Activated naive CD8-positive, alpha-beta T cell treated with anti-CD3 and anti-CD28 coated beads, Interleukin-2, amount 50 U/mL, for 24 hours (primary cell): ENCODE data around the gene MLXIPL.
A peak's percentile ranks its signal among the peaks of the same experiment; 100 is the strongest.
"Not testable (repeated sequence)": the region's sequence is repeated elsewhere in the genome, so short reads cannot be mapped to it uniquely, and the experiment has no call there.

Source experiments
- ATAC-seq: fragments of 150-1000 bp; cut with Tn5 transposase; one replicate; pipeline ENCODE4 v1.10.0; 2021
- DNase-seq: peaks from one replicate; pipeline ENCODE4 v3.0.0; 2021
- H3K27ac Mint-ChIP-seq: one replicate; pipeline ENCODE4 v1.8.0; 2021; ENCODE audit warnings: mild to moderate bottlenecking, mixed read lengths
- H3K27me3 Mint-ChIP-seq: one replicate; pipeline ENCODE4 v1.8.0; 2021; ENCODE audit warnings: mixed read lengths
- H3K36me3 Mint-ChIP-seq: one replicate; pipeline ENCODE4 v1.8.0; 2021; ENCODE audit warnings: low read depth, mixed read lengths
- H3K4me1 Mint-ChIP-seq: one replicate; pipeline ENCODE4 v1.8.0; 2021; ENCODE audit warnings: mixed read lengths
- H3K4me3 Mint-ChIP-seq: one replicate; pipeline ENCODE4 v1.8.0; 2021; ENCODE audit warnings: mild to moderate bottlenecking, moderate library complexity, mixed read lengths
- H3K9me3 Mint-ChIP-seq: one replicate; pipeline ENCODE4 v1.8.0; 2021; ENCODE audit warnings: mixed read lengths

MLXIPL gene

GRCh38 chr7:73610105-73610504 lies 14.2 kb downstream of the MLXIPL start:
- Mint-ChIP-seq H3K4me3 (no peak overlapping the region), H3K36me3 (no peaks in the 10 kb centered on the region), H3K9me3 (no peaks in the 10 kb centered on the region), H3K4me1 (no peaks in the 10 kb centered on the region), H3K27me3 (peaks cover 39% of the 10 kb centered on the region), H3K27ac (no peak overlapping the region)
- no peak for ATAC-seq
- DNase-seq, result no peak

- H3K36me3 Mint-ChIP-seq, H3K4me1 Mint-ChIP-seq, H3K9me3 Mint-ChIP-seq, H3K27ac Mint-ChIP-seq, H3K4me3 Mint-ChIP-seq, ATAC-seq, DNase-seq: not testable (repeated sequence)
- peaks cover 24% of the 10 kb centered on the region for H3K27me3 Mint-ChIP-seq
Measured at GRCh38 chr7:73607692-73607983, 16.7 kb downstream of the MLXIPL start.

- Mint-ChIP-seq H3K27ac (no peak overlapping the region), H3K4me3 (no peak overlapping the region), H3K9me3 (no peaks in the 10 kb centered on the region), H3K36me3 (no peaks in the 10 kb centered on the region), H3K4me1 (no peaks in the 10 kb centered on the region), H3K27me3 (peaks cover 23% of the 10 kb centered on the region)
- peak; percentile 76 for DNase-seq
- peak; percentile 62 for ATAC-seq
Measured at GRCh38 chr7:73606801-73607691, 17.3 kb downstream of the MLXIPL start.

GRCh38 chr7:73605601-73606220 lies 18.6 kb downstream of the MLXIPL start:
- Mint-ChIP-seq H3K27me3 (peaks cover 18% of the 10 kb centered on the region), H3K36me3 (no peaks in the 10 kb centered on the region), H3K9me3 (no peaks in the 10 kb centered on the region), H3K4me3 (no peak overlapping the region), H3K4me1 (no peaks in the 10 kb centered on the region), H3K27ac (no peak overlapping the region)
- DNase-seq (no peak), ATAC-seq (no peak)

GRCh38 chr7:73602721-73603651 lies 21.3 kb downstream of the MLXIPL start:
- ATAC-seq (no peak), DNase-seq (no peak)
- Mint-ChIP-seq H3K27ac (no peak overlapping the region), H3K4me3 (no peak overlapping the region), H3K27me3 (peaks cover 16% of the 10 kb centered on the region), H3K36me3 (no peaks in the 10 kb centered on the region), H3K4me1 (no peaks in the 10 kb centered on the region), H3K9me3 (no peaks in the 10 kb centered on the region)

GRCh38 chr7:73599916-73600315 lies 24.4 kb downstream of the MLXIPL start:
- no peaks in the 10 kb centered on the region for H3K36me3 Mint-ChIP-seq
- no peak overlapping the region for H3K27ac Mint-ChIP-seq
- H3K4me1 Mint-ChIP-seq, result no peaks in the 10 kb centered on the region
- H3K9me3 Mint-ChIP-seq, result no peaks in the 10 kb centered on the region
- H3K27me3 Mint-ChIP-seq, result peaks cover 11% of the 10 kb centered on the region
- no peak overlapping the region for H3K4me3 Mint-ChIP-seq
- DNase-seq (no peak), ATAC-seq (no peak)

- ATAC-seq, result no peak
- no peaks in the 10 kb centered on the region for H3K9me3 Mint-ChIP-seq
- H3K36me3 Mint-ChIP-seq, result no peaks in the 10 kb centered on the region
- no peak overlapping the region for H3K27ac Mint-ChIP-seq
- H3K4me3 Mint-ChIP-seq, result no peak overlapping the region
- no peaks in the 10 kb centered on the region for H3K4me1 Mint-ChIP-seq
- H3K27me3 Mint-ChIP-seq, result peaks cover 11% of the 10 kb centered on the region
- DNase-seq, result no peak
Measured at GRCh38 chr7:73599151-73599882, 25.0 kb downstream of the MLXIPL start.

- H3K27me3 Mint-ChIP-seq, result peaks cover 15% of the 10 kb centered on the region
- DNase-seq (no peak), ATAC-seq (no peak)
- H3K27ac Mint-ChIP-seq, result no peak overlapping the region
- H3K9me3 Mint-ChIP-seq, result no peaks in the 10 kb centered on the region
- H3K4me1 Mint-ChIP-seq, result no peaks in the 10 kb centered on the region
- H3K4me3 Mint-ChIP-seq, result no peak overlapping the region
- no peaks in the 10 kb centered on the region for H3K36me3 Mint-ChIP-seq
Measured at GRCh38 chr7:73597978-73598782, 26.1 kb downstream of the MLXIPL start.

- Mint-ChIP-seq H3K9me3 (no peaks in the 10 kb centered on the region), H3K27ac (no peak overlapping the region), H3K36me3 (no peaks in the 10 kb centered on the region), H3K27me3 (peaks cover 15% of the 10 kb centered on the region), H3K4me1 (no peaks in the 10 kb centered on the region), H3K4me3 (no peak overlapping the region)
- no peak for ATAC-seq
- no peak for DNase-seq
Measured at GRCh38 chr7:73596191-73597065, 27.9 kb downstream of the MLXIPL start.

GRCh38 chr7:73595358-73595757 lies 29.0 kb downstream of the MLXIPL start:
- peaks cover 15% of the 10 kb centered on the region for H3K27me3 Mint-ChIP-seq
- DNase-seq, result no peak
- ATAC-seq, result no peak
- no peaks in the 10 kb centered on the region for H3K36me3 Mint-ChIP-seq
- no peaks in the 10 kb centered on the region for H3K4me1 Mint-ChIP-seq
- H3K4me3 Mint-ChIP-seq, result no peak overlapping the region
- H3K27ac Mint-ChIP-seq, result no peak overlapping the region
- no peaks in the 10 kb centered on the region for H3K9me3 Mint-ChIP-seq

GRCh38 chr7:73593207-73594045 lies 30.9 kb downstream of the MLXIPL start:
- H3K4me1 Mint-ChIP-seq, result no peaks in the 10 kb centered on the region
- DNase-seq, result no peak
- ATAC-seq, result no peak

GRCh38 chr7:73586911-73587310 lies 37.4 kb downstream of the MLXIPL start:
- H3K36me3 Mint-ChIP-seq, result no peaks in the 10 kb centered on the region
- no peak for ATAC-seq
- H3K27ac Mint-ChIP-seq, result no peak overlapping the region
- no peak for DNase-seq
- H3K4me1 Mint-ChIP-seq, result peaks cover 6% of the 10 kb centered on the region
- no peak overlapping the region for H3K4me3 Mint-ChIP-seq
- H3K9me3 Mint-ChIP-seq, result no peaks in the 10 kb centered on the region
- H3K27me3 Mint-ChIP-seq, result no peaks in the 10 kb centered on the region

More at GRCh38 chr7:73593207-73594045, 30.9 kb downstream of the MLXIPL start:
- Mint-ChIP-seq H3K4me3 (no peak overlapping the region), H3K9me3 (no peaks in the 10 kb centered on the region), H3K27me3 (peaks cover 11% of the 10 kb centered on the region), H3K27ac (no peak overlapping the region), H3K36me3 (no peaks in the 10 kb centered on the region)
